ENCODE data around the gene CCDC106. TPM values are rescaled to one million over a fixed set of nuclear protein-coding genes. Genes with fewer than 3 reads are reported as not detected.

Gene CCDC106
- total RNA-seq, 1 experiment from 2014 or later: 17.4 TPM

DNA sequence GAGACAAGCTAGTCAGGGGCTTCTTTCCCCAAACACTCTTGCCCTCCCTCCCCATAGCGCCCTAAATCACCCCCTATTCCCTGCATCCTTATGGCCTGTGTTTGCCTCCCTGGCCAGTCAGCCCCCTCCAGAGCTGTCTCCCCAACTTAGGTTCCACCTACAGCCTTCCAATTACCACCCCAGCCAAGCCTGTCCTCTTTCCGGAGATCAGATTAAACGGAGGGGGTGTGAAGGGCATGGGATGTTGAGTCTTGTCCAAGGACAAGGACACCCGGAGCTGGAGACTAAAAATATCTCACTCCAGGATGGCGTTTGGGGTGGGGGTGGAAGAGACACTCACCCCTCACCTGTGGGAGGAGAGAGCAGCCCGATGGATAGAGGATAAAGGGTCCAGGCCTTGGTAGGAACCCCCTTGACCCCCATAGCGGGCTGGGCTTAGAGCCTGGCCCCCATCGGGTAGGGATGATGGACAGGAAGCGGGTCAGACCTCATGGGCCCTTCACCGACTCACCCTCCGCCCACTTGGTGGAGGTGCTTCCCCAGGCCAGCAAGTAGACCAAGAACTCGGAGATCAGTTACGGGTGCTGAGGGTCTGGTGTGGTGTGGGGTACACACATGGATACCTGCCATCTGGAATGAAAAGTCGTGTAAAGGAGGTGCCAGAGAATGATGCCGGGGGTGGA is 36.6 kb upstream of the CCDC106 start:
- ChIA-PET CTCF (no interaction called here), POLR2A (no interaction called here)
- no TSS peak for BruUV-seq (replicated peaks)
- Histone ChIP-seq H3K4me3 (ENCODE audit: low read depth, low read length) (no peak overlapping the region), H3K4me1 (peaks cover 5% of the 10 kb centered on the region; the same call in 1 of the 2 replicates), H3K36me3 (ENCODE audit: control insufficient read depth, insufficient read depth, low read length) (no peaks in the 10 kb centered on the region), H3K9me3 (no peaks in the 10 kb centered on the region), H3K27me3 (replicated peaks; ENCODE audit: control insufficient read depth, insufficient read depth, low read length) (no peaks in the 10 kb centered on the region)
- TF ChIP-seq, protein P1, sequence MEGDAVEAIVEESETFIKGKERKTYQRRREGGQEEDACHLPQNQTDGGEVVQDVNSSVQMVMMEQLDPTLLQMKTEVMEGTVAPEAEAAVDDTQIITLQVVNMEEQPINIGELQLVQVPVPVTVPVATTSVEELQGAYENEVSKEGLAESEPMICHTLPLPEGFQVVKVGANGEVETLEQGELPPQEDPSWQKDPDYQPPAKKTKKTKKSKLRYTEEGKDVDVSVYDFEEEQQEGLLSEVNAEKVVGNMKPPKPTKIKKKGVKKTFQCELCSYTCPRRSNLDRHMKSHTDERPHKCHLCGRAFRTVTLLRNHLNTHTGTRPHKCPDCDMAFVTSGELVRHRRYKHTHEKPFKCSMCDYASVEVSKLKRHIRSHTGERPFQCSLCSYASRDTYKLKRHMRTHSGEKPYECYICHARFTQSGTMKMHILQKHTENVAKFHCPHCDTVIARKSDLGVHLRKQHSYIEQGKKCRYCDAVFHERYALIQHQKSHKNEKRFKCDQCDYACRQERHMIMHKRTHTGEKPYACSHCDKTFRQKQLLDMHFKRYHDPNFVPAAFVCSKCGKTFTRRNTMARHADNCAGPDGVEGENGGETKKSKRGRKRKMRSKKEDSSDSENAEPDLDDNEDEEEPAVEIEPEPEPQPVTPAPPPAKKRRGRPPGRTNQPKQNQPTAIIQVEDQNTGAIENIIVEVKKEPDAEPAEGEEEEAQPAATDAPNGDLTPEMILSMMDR (IDR thresholded peaks at IDR 0.05; ENCODE audit: insufficient read depth in 1 of 2, low read depth in 1 of 2, low read length in 1 of 2, severe bottlenecking in 1 of 2, unreplicated experiment in 1 of 2): no peak
- intact Hi-C loops (cut with micrococcal nuclease; ENCODE audit: unreplicated experiment): no loop called here
- no peaks in the 10 kb centered on the region for H3K9me3 Mint-ChIP-seq (ENCODE audit: unreplicated experiment)
- no peak for DNase-seq
- H3K27ac Mint-ChIP-seq (ENCODE audit: unreplicated experiment): peak overlapping the region; percentile 31
- no peaks in the 10 kb centered on the region for H3K27me3 Mint-ChIP-seq (ENCODE audit: insufficient read depth, unreplicated experiment)
- peaks cover 13% of the 10 kb centered on the region for H3K36me3 Mint-ChIP-seq (ENCODE audit: insufficient read depth, unreplicated experiment)
- no peak overlapping the region for H3K4me3 Mint-ChIP-seq (ENCODE audit: unreplicated experiment)
- H3K4me1 Mint-ChIP-seq (ENCODE audit: low read depth, unreplicated experiment): peaks cover 5% of the 10 kb centered on the region

DNA sequence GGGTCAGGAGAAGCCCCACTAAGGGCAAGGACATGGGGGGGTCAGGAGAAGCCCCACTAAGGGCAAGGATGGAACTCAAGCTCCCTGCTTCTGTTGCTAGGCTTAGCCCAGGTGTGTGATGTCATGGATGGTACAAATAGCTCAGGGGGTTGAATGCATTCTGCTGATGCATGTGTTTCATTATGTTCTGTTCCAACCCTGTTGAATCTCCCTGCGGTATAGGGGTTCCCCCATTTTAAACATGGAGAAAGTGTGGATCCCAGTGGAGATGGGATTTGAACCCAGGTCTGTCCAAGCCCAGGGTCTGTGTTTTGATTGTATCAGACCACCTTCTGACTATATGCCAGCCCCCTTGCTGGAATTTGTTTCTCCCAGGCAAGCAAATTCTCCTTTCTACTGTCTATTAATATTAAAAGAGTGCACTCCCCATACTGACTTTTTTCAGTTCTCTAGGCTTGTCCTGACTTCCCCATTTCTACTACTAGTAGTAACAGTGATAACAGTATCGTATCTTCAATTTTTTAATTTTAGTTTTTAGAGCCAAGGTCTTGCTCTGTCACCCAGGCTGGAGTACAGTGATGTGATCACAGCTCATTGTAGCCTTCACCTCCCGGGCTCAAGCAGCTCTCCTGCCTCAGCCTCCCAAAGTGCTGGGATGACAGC is 35.9 kb upstream of the CCDC106 start:
- no peak overlapping the region for H3K4me3 Mint-ChIP-seq (ENCODE audit: unreplicated experiment)
- H3K9me3 ChIP-seq: no peaks in the 10 kb centered on the region
- H3K9me3 Mint-ChIP-seq (ENCODE audit: unreplicated experiment): no peaks in the 10 kb centered on the region
- TF ChIP-seq, protein P1 (IDR thresholded peaks at IDR 0.05; ENCODE audit: insufficient read depth in 1 of 2, low read depth in 1 of 2, low read length in 1 of 2, severe bottlenecking in 1 of 2, unreplicated experiment in 1 of 2): no peak
- no TSS peak for BruUV-seq (replicated peaks)
- POLR2A ChIA-PET: no interaction called here
- H3K36me3 Mint-ChIP-seq (ENCODE audit: insufficient read depth, unreplicated experiment): peaks cover 14% of the 10 kb centered on the region
- no peak overlapping the region for H3K27ac Mint-ChIP-seq (ENCODE audit: unreplicated experiment)
- no peaks in the 10 kb centered on the region for H3K4me1 ChIP-seq
- DNase-seq: no peak
- H3K4me3 ChIP-seq (ENCODE audit: low read depth, low read length): no peak overlapping the region
- intact Hi-C loops (cut with micrococcal nuclease; ENCODE audit: unreplicated experiment): no loop called here
- no peaks in the 10 kb centered on the region for H3K27me3 ChIP-seq (replicated peaks; ENCODE audit: control insufficient read depth, insufficient read depth, low read length)
- CTCF ChIA-PET: no interaction called here
- H3K36me3 ChIP-seq (ENCODE audit: control insufficient read depth, insufficient read depth, low read length): no peaks in the 10 kb centered on the region
- no peaks in the 10 kb centered on the region for H3K27me3 Mint-ChIP-seq (ENCODE audit: insufficient read depth, unreplicated experiment)
- H3K4me1 Mint-ChIP-seq (ENCODE audit: low read depth, unreplicated experiment): no peaks in the 10 kb centered on the region

DNA sequence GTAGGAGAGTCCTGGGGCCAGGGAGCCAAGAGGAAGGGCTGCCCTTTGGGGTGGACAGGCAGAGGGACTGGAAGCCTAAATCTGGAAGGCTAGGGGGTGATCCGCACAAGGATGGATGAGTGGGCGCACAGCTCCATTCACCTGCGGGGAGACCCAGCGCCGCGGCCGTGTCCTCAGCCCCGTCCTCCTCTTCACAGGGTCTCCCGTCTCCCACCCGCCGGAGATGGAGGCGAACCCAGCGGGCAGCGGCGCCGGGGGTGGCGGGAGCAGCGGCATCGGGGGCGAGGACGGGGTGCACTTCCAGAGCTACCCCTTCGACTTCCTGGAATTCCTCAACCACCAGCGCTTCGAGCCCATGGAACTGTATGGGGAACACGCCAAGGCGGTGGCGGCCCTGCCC is 34.6 kb upstream of the CCDC106 start:
- DNase-seq: no peak
- H3K9me3 ChIP-seq: no peaks in the 10 kb centered on the region
- Mint-ChIP-seq H3K4me3 (ENCODE audit: unreplicated experiment) (no peak overlapping the region), H3K9me3 (ENCODE audit: unreplicated experiment) (no peaks in the 10 kb centered on the region), H3K4me1 (ENCODE audit: low read depth, unreplicated experiment) (no peaks in the 10 kb centered on the region), H3K27me3 (ENCODE audit: insufficient read depth, unreplicated experiment) (no peaks in the 10 kb centered on the region), H3K27ac (ENCODE audit: unreplicated experiment) (no peak overlapping the region), H3K36me3 (ENCODE audit: insufficient read depth, unreplicated experiment) (peaks cover 18% of the 10 kb centered on the region)
- H3K27me3 ChIP-seq (replicated peaks; ENCODE audit: control insufficient read depth, insufficient read depth, low read length): no peaks in the 10 kb centered on the region
- intact Hi-C loops (cut with micrococcal nuclease; ENCODE audit: unreplicated experiment): no loop called here
- no TSS peak for BruUV-seq (replicated peaks)
- CTCF ChIA-PET: no interaction called here
- H3K4me3 ChIP-seq (ENCODE audit: low read depth, low read length): no peak overlapping the region
- no peaks in the 10 kb centered on the region for H3K4me1 ChIP-seq
- H3K36me3 ChIP-seq (ENCODE audit: control insufficient read depth, insufficient read depth, low read length): no peaks in the 10 kb centered on the region; the same call in 1 of the 2 replicates
- TF ChIP-seq, protein P1 (IDR thresholded peaks at IDR 0.05; ENCODE audit: insufficient read depth in 1 of 2, low read depth in 1 of 2, low read length in 1 of 2, severe bottlenecking in 1 of 2, unreplicated experiment in 1 of 2): no peak
- POLR2A ChIA-PET: no interaction called here
